22Rv1 (cell line): ENCODE data around the gene ANKLE2.

ENCODE experiments used
- CTCF ChIP-seq: fragments of 450-650 bp; IDR thresholded peaks from 2 replicates; pipeline ENCODE4 v1.5.1; 2017; ENCODE audit warnings: mild to moderate bottlenecking
- ZFX ChIP-seq: fragments of 450-650 bp; IDR thresholded peaks from 2 replicates; pipeline ENCODE4 v1.6.1; 2017; ENCODE audit warnings: antibody characterized with exemption, borderline replicate concordance

- TF ChIP-seq CTCF, result no peak
- TF ChIP-seq ZFX, result no peak
Measured at GRCh38 chr12:132747395-132747794, 14.2 kb downstream of the ANKLE2 start.
